ENCODE data around the gene ARL8B. TPM values are rescaled to one million over a fixed set of nuclear protein-coding genes. Genes with fewer than 3 reads are reported as not detected.
A peak's percentile ranks its signal among the peaks of the same experiment; 100 is the strongest.

Gene ARL8B
- total RNA-seq, 1 experiment from 2014 or later, result 28.3 TPM

DNA sequence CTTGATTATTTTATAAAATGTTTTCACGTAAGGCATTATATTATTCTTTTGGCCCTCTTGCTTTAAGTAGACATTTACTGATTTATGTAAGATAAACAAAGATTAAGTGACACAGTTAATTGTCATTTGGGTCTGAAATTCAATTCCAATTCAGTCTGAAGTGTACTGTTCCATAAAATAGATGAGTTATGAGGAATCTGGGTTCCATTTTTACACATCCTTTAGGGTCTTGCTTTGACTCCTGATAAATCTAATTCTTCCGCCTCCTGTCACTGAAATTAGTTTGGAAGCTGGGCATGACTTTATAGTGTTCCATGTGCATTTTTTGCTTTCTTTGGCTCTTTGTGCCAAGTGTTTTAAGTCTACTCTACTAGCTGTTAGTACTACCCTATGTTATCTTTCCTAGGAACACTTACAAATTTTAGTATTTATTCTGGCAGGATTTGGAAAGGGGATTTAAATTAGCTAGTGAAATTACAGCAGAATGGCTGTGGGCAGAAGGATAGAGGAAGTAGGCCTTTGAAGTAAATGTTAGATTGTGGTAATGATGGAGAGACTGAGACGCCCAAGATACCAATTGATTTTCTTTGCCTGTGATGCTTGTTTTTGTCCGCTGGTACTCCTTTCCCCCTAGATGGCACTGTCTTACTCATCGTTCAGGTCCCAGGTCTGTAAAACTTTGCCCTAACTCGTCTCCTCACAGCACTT, 14.3 kb downstream of the ARL8B start:
- CTCF ChIA-PET, result interaction anchor here (0.9 to 1.5 kb wide), 3 partner anchors 11 to 96 kb away, joined by 3 to 4 read pairs (median 4); no protein-coding TSS in a partner anchor
- H3K4me3 Mint-ChIP-seq, result no peak overlapping the region
- POLR2A ChIA-PET, result no interaction called here
- ATAC-seq (peak; percentile 73), DNase-seq (ENCODE audit: low spot score) (no peak)
- peaks cover 51% of the 10 kb centered on the region for H3K4me1 Mint-ChIP-seq
- peaks cover 5% of the 10 kb centered on the region for H3K36me3 Mint-ChIP-seq
- TF ChIP-seq, protein P1, sequence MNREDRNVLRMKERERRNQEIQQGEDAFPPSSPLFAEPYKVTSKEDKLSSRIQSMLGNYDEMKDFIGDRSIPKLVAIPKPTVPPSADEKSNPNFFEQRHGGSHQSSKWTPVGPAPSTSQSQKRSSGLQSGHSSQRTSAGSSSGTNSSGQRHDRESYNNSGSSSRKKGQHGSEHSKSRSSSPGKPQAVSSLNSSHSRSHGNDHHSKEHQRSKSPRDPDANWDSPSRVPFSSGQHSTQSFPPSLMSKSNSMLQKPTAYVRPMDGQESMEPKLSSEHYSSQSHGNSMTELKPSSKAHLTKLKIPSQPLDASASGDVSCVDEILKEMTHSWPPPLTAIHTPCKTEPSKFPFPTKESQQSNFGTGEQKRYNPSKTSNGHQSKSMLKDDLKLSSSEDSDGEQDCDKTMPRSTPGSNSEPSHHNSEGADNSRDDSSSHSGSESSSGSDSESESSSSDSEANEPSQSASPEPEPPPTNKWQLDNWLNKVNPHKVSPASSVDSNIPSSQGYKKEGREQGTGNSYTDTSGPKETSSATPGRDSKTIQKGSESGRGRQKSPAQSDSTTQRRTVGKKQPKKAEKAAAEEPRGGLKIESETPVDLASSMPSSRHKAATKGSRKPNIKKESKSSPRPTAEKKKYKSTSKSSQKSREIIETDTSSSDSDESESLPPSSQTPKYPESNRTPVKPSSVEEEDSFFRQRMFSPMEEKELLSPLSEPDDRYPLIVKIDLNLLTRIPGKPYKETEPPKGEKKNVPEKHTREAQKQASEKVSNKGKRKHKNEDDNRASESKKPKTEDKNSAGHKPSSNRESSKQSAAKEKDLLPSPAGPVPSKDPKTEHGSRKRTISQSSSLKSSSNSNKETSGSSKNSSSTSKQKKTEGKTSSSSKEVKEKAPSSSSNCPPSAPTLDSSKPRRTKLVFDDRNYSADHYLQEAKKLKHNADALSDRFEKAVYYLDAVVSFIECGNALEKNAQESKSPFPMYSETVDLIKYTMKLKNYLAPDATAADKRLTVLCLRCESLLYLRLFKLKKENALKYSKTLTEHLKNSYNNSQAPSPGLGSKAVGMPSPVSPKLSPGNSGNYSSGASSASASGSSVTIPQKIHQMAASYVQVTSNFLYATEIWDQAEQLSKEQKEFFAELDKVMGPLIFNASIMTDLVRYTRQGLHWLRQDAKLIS (CRISPR knock-in tag; IDR thresholded peaks at IDR 0.05; ENCODE audit: borderline replicate concordance), result no peak
- no peak for TF ChIP-seq OVOL2 (CRISPR knock-in tag; IDR thresholded peaks at IDR 0.05; ENCODE audit: borderline replicate concordance)
- TF ChIP-seq, protein P2, sequence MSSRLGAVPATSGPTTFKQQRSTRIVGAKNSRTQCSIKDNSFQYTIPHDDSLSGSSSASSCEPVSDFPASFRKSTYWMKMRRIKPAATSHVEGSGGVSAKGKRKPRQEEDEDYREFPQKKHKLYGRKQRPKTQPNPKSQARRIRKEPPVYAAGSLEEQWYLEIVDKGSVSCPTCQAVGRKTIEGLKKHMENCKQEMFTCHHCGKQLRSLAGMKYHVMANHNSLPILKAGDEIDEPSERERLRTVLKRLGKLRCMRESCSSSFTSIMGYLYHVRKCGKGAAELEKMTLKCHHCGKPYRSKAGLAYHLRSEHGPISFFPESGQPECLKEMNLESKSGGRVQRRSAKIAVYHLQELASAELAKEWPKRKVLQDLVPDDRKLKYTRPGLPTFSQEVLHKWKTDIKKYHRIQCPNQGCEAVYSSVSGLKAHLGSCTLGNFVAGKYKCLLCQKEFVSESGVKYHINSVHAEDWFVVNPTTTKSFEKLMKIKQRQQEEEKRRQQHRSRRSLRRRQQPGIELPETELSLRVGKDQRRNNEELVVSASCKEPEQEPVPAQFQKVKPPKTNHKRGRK (CRISPR knock-in tag; IDR thresholded peaks at IDR 0.05; ENCODE audit: borderline replicate concordance), result no peak
- no peak for TF ChIP-seq FOXP1 (CRISPR knock-in tag; IDR thresholded peaks at IDR 0.05; ENCODE audit: borderline replicate concordance)
- TF ChIP-seq CBFB (CRISPR knock-in tag; IDR thresholded peaks at IDR 0.05; ENCODE audit: low read depth), result no peak
- no peak for TF ChIP-seq FOXK1 (CRISPR knock-in tag; IDR thresholded peaks at IDR 0.05)
- TF ChIP-seq KAT7 (CRISPR knock-in tag; IDR thresholded peaks at IDR 0.05; ENCODE audit: borderline replicate concordance), result no peak
- TF ChIP-seq NR1H2 (CRISPR knock-in tag; IDR thresholded peaks at IDR 0.05), result no peak
- TF ChIP-seq, protein P3, sequence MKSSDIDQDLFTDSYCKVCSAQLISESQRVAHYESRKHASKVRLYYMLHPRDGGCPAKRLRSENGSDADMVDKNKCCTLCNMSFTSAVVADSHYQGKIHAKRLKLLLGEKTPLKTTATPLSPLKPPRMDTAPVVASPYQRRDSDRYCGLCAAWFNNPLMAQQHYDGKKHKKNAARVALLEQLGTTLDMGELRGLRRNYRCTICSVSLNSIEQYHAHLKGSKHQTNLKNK (CRISPR knock-in tag; IDR thresholded peaks at IDR 0.05), result no peak
- TF ChIP-seq NFYB (CRISPR knock-in tag; conservative IDR thresholded peaks at IDR 0.05; ENCODE audit: low read depth), result no peak
- TF ChIP-seq ZNF396 (CRISPR knock-in tag; IDR thresholded peaks at IDR 0.05; ENCODE audit: borderline replicate concordance), result no peak
- no peak for TF ChIP-seq ZNF121 (CRISPR knock-in tag; IDR thresholded peaks at IDR 0.05)
- no peak for TF ChIP-seq HMGA2 (CRISPR knock-in tag; IDR thresholded peaks at IDR 0.05)
- TF ChIP-seq ELF4 (CRISPR knock-in tag; IDR thresholded peaks at IDR 0.05; ENCODE audit: low read depth), result no peak
- TF ChIP-seq MXD4 (CRISPR knock-in tag; IDR thresholded peaks at IDR 0.05; ENCODE audit: borderline replicate concordance), result no peak
- TF ChIP-seq, protein P4, sequence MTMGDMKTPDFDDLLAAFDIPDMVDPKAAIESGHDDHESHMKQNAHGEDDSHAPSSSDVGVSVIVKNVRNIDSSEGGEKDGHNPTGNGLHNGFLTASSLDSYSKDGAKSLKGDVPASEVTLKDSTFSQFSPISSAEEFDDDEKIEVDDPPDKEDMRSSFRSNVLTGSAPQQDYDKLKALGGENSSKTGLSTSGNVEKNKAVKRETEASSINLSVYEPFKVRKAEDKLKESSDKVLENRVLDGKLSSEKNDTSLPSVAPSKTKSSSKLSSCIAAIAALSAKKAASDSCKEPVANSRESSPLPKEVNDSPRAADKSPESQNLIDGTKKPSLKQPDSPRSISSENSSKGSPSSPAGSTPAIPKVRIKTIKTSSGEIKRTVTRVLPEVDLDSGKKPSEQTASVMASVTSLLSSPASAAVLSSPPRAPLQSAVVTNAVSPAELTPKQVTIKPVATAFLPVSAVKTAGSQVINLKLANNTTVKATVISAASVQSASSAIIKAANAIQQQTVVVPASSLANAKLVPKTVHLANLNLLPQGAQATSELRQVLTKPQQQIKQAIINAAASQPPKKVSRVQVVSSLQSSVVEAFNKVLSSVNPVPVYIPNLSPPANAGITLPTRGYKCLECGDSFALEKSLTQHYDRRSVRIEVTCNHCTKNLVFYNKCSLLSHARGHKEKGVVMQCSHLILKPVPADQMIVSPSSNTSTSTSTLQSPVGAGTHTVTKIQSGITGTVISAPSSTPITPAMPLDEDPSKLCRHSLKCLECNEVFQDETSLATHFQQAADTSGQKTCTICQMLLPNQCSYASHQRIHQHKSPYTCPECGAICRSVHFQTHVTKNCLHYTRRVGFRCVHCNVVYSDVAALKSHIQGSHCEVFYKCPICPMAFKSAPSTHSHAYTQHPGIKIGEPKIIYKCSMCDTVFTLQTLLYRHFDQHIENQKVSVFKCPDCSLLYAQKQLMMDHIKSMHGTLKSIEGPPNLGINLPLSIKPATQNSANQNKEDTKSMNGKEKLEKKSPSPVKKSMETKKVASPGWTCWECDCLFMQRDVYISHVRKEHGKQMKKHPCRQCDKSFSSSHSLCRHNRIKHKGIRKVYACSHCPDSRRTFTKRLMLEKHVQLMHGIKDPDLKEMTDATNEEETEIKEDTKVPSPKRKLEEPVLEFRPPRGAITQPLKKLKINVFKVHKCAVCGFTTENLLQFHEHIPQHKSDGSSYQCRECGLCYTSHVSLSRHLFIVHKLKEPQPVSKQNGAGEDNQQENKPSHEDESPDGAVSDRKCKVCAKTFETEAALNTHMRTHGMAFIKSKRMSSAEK (CRISPR knock-in tag; IDR thresholded peaks at IDR 0.05; ENCODE audit: borderline replicate concordance), result no peak
- no peak for TF ChIP-seq JAZF1 (CRISPR knock-in tag; IDR thresholded peaks at IDR 0.05)
- no peak overlapping the region; the same call in 1 of the 2 replicates for H3K27ac Mint-ChIP-seq
- no peaks in the 10 kb centered on the region for H3K27me3 Mint-ChIP-seq (ENCODE audit: low read depth)
- no peaks in the 10 kb centered on the region for H3K9me3 Mint-ChIP-seq
